ENCODE measurements around the gene SSBP4. TPM values are rescaled to one million over a fixed set of nuclear protein-coding genes. Genes with fewer than 3 reads are reported as not detected.

Gene SSBP4
- total and polyA plus RNA-seq, 9 of the 15 experiments (the other 6 are each of a cell fraction or from before 2014, with no cell fraction given): 1.1 to 189 (median 39.0) TPM

GRCh38 chr19:18460900-18461299 is 41.7 kb downstream of the SSBP4 start:
- TF ChIP-seq TCF3 (CRISPR knock-in tag; IDR thresholded peaks at IDR 0.05): no peak
- no peak for TF ChIP-seq CHAMP1 (IDR thresholded peaks at IDR 0.05)
- no peak for TF ChIP-seq ATF1 (CRISPR knock-in tag; IDR thresholded peaks at IDR 0.05)
- TF ChIP-seq ATF1 (tag; IDR thresholded peaks at IDR 0.05): no peak
- TF ChIP-seq ZNF140 (CRISPR knock-in tag; IDR thresholded peaks at IDR 0.05): no peak
- no peak for TF ChIP-seq CXXC5 (CRISPR knock-in tag; IDR thresholded peaks at IDR 0.05)
- no peak for TF ChIP-seq ARID3B (CRISPR knock-in tag; IDR thresholded peaks at IDR 0.05; ENCODE audit: borderline replicate concordance)
- WGBS (ENCODE audit: insufficient coverage, low coverage, missing lambda C conversion rate): 90% methylated on average over 12 of the region's 12 CpGs
- POLR2A ChIA-PET: interaction anchor here (0.6 kb wide), 2 partner anchors 194 to 381 kb away, joined by 3 to 4 read pairs; no protein-coding TSS in a partner anchor
- no peaks in the 10 kb centered on the region; the same call in 2 of the 3 replicates for H3K79me2 ChIP-seq (ENCODE audit: control insufficient read depth, insufficient read depth, low read length)
- H2AFZ ChIP-seq (ENCODE audit: low read depth, low read length): no peak overlapping the region
- FAIRE-seq (no peak), DNase-seq (ENCODE audit: extremely low read depth in 1 of 4, low spot score in 3 of 4) (no peak), ATAC-seq (no peak)
- CTCF ChIA-PET (ENCODE audit: low intra/inter-chr PET ratio): interaction anchor here (1.5 kb wide), 1 partner anchor 10 kb away, joined by 4 read pairs; no protein-coding TSS in a partner anchor
- no peak overlapping the region for H3K4me2 ChIP-seq (ENCODE audit: insufficient read depth, low read length)
- no TSS peak for BruUV-seq (replicated peaks)
- H3K4me1 ChIP-seq (replicated peaks in 1 of 2; ENCODE audit: control insufficient read depth in 2 of 2, insufficient read depth in 2 of 2, low read length in 2 of 2): peaks cover 0 to 45% of the 10 kb centered on the region in 2 experiments; a peak in 2 of 5 replicates
- in situ Hi-C loops (cut with MboI) (no loop called here), intact Hi-C loops (cut with micrococcal nuclease) (no loop called here)
- peaks cover 7% of the 10 kb centered on the region for H4K20me1 ChIP-seq (replicated peaks; ENCODE audit: control insufficient read depth, insufficient read depth, low read length)
- no peaks in the 10 kb centered on the region for H3K9me1 ChIP-seq (ENCODE audit: control insufficient read depth, insufficient read depth, low read length)
- H3K36me3 ChIP-seq (ENCODE audit: control insufficient read depth, insufficient read depth, low read length): peaks cover 77% of the 10 kb centered on the region
- H3K4me3 ChIP-seq: no peak overlapping the region
- H3K27ac ChIP-seq (ENCODE audit: extremely low read depth, low read depth, low read length): no peak overlapping the region
- peak overlapping the region in 1 of 2 experiments; percentile 63; a peak in 2 of 4 replicates for H3K9ac ChIP-seq (ENCODE audit: insufficient read depth in 1 of 2, low read depth in 2 of 2, low read length in 2 of 2)
- no peaks in the 10 kb centered on the region for H3K27me3 ChIP-seq (ENCODE audit: control insufficient read depth in 2 of 2, insufficient read depth in 2 of 2, low read length in 2 of 2)
- no peaks in the 10 kb centered on the region for H3K9me3 ChIP-seq (replicated peaks; ENCODE audit: control insufficient read depth, insufficient read depth, low read depth, low read length)

Data from K562 (cell line).